SH-SY5Y (cell line): Measurements from ENCODE around the gene ZNF282.

Experiments used
- GATA2 ChIP-seq: IDR thresholded peaks from 2 replicates; pipeline ENCODE4 v1.6.1; 2011; ENCODE audit warnings: mild to moderate bottlenecking, low read depth, low read length
- GATA3 ChIP-seq: IDR thresholded peaks from 2 replicates; pipeline ENCODE4 v1.6.1; 2011; ENCODE audit warnings: low read depth, mild to moderate bottlenecking, low read length, moderate library complexity

The ZNF282 gene

DNA sequence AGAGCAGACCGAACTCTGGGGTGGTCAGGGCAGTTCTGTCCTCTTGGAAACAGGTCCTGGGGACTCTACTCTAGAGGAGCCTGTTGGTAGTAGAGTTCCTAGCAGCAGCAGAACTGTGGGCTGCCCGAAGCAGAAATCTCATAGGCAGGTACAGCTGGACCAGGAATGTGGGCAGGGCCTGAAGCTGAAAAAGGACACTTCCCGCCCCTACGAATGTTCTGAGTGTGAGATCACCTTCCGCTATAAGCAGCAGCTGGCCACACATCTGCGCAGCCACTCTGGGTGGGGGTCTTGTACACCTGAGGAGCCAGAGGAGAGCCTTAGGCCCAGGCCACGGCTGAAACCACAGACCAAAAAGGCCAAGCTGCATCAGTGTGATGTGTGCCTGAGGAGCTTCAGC, 58.3 kb downstream of the ZNF282 start:
- TF ChIP-seq GATA3, result no peak
- no peak for TF ChIP-seq GATA2

DNA sequence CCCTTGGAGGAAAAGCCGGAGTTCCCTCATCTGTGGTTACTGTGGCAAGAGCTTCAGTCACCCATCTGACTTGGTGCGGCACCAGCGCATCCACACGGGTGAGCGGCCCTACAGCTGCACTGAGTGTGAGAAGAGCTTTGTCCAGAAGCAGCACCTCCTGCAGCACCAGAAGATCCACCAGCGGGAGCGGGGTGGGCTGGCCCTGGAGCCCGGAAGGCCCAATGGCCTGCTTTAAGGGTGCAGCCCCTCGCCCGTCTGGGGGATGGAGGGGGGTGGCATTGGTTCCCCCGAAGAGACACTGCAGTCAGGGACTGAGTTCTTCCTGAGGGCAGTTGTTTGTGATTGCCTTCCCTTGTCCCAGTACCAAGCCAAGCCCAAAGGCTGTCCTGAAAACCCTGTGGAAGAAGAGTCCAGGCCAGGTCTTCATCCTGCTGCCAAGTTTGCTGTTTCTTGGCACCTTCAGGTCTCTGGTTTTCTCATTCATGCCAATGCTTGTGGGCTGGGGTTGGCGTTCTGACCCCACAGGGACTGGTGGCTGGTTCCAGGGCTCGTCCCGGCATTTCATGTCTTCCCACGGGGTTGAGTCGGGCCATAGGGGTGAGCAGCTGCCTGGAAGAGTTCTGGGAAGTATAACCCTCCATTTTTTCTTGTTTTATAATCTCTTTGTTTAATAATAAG, 59.0 kb downstream of the ZNF282 start:
- no peak for TF ChIP-seq GATA3
- TF ChIP-seq GATA2, result no peak

- TF ChIP-seq GATA3 (no peak), GATA2 (no peak)
Measured at GRCh38 chr7:149255174-149255573, 59.8 kb downstream of the ZNF282 start.

- TF ChIP-seq GATA3 (no peak), GATA2 (no peak)
Measured at GRCh38 chr7:149256568-149256967, 61.2 kb downstream of the ZNF282 start.

- TF ChIP-seq GATA3 (no peak), GATA2 (no peak)
Measured at GRCh38 chr7:149257146-149257545, 61.8 kb downstream of the ZNF282 start.

DNA sequence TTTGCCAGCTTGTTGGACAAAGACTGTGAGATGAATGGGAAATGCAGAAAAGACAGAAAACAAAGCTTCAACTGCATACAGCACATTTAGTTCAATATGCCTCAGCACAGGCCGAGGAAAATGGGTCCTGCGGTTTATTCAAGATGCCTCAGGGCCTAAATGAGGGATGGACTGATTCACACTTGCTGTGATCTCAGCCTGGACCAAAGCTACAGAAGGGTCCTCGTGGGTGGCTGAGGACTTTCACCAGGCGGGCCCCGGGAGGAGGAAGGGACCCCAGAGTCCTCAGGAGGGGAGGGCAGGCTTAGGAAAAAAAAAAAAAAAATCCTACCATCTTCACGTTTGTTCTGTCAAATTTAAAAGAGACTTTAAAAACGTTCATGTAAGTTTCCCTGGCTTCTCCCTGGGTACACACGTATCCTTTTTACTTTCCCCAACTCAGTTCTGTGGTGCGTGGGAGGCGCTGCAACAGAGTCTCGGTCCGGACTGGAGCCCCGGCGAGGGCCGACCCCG, 66.0 kb downstream of the ZNF282 start:
- TF ChIP-seq GATA3, result no peak
- no peak for TF ChIP-seq GATA2

DNA sequence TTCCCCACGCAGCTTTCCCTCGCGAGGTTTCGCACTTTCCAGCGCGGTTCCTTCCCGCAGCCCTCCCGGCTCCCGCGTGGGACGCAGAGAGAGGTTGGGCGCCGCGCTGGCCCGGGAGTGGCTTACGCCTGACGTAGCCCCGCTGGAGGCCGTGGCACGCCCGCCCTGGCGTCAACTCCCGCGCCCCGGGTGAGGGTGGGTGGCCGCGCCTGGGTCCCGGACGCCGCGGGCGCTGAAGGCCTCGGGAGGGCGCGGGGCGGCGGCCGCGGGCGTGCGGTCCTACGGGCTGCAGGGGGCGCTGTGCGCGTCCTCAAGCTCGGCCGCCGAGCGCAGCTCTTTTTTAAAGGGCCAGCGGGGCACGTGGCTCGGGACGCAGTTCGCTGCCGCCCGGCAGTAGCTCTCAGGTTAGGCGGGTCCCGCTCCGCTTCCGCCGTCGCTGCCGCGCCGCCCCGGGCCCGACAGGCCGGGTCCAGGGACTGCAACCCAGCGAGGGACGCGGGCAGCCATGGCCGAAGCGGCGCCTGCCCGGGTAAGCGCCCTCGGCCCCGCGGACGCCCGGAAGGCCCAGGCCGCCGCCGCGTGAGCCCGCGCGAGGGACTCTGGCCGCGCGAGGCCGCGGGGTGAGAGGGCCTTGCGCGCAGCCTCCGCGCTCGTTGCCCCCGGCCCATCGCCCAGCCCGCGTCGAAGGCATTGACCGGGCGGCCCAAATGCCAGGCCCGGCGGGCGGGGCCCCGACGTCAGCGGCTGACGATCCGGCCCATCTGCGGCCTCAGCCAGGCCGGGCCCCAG, 66.7 kb downstream of the ZNF282 start, which contains the start of gene ZNF783:
TSS of gene ZNF783 (plus strand) at position 368 of the 789 bp plus-strand sequence. CDS start at position 506, 138 bp downstream.
- TF ChIP-seq GATA2, result no peak
- TF ChIP-seq GATA3, result no peak

DNA sequence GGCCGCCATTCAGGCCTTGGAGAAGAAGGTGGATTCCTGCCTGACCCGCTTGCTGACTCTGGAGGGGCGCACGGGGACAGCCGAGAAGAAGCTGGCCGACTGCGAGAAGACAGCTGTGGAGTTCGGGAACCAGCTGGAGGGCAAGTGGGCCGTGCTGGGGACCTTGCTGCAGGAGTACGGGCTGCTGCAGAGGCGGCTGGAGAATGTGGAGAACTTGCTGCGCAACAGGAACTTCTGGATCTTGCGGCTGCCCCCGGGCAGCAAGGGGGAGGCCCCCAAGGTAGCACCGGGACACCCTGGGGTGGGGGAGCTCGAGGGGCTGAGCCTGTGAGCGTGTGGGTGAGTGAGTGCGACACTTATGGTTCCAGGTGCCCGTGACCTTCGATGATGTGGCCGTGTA, 71.1 kb downstream of the ZNF282 start:
- TF ChIP-seq GATA2 (no peak), GATA3 (no peak)

GRCh38 chr7:149267733-149268132, 72.4 kb downstream of the ZNF282 start:
- no peak for TF ChIP-seq GATA3
